Measurements from ENCODE around the gene HSPBP1. TPM values are rescaled to one million over a fixed set of nuclear protein-coding genes. Genes with fewer than 3 reads are reported as not detected.

The HSPBP1 gene, protein sequence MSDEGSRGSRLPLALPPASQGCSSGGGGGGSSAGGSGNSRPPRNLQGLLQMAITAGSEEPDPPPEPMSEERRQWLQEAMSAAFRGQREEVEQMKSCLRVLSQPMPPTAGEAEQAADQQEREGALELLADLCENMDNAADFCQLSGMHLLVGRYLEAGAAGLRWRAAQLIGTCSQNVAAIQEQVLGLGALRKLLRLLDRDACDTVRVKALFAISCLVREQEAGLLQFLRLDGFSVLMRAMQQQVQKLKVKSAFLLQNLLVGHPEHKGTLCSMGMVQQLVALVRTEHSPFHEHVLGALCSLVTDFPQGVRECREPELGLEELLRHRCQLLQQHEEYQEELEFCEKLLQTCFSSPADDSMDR
- polyA plus RNA-seq: 5.9 and 10.4 TPM in 2 replicates

DNA sequence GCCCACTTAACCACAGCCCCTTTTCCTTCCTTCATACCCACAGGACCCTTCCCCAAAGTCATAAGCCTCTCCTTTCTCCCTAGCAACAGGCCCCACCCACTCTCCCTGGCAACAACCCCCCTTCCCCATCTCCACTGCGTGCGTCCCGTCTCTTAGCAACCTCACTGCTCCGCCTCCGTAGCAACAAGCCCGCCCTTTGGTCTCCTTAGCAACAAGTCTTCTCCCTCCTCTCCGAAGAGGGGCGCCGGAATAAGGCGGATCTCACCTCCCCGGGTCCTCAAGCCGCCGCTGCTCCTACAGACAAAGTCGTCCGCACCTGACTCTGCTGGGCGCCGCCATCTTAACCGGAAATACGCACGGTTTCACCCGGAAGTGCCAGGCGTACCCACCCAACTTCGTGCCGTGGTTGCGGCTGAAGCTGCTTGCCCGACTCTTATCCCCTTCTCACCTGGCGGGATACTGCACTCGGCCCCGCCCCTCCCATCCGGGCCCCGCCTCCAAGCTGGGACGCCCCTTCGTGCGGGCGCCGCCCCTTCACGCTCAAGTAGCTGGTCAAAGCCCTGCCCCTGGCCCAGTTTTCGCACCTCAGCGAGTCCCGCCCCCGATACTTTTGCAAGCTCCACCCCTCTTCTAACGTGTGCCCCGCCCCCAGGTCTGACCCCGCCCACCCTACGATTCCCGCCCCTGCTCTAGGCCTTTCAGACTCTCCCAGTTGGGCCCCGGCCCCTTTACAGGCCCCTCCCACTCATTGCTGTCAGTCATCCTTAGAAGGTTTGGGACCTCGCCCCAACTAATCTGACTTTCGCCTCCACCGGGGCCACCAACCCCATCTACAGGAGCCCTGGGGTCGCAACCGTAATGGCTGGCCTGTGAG lies at the start of gene HSPBP1:
Gene HSPBP1 (minus strand): TSS at position 341 of the 874 bp plus-strand sequence. CDS start 502 bp downstream, outside the sequence.

DNA sequence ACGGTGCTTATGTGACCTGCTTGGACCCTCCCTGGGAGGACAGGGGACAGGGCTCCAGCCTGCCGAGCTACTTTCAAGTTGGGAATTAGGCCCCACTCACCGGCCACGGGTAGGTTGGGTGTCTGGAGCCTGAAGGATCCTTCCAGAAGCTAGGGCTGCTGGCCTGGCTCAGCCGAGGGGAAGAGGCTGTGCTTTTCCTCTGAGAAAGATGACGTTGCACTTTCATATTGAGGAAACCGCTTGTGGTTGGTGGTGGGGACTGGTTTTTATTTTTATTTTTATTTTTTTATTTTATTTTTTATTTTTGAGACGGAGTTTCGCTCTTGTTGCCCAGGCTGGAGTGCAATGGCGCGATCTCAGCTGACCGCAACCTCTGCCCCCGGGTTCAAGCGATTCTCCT lies 45.3 kb upstream of the HSPBP1 start, which contains the start of gene TMEM150B:
Gene TMEM150B (minus strand): TSS at position 170 of the 400 bp plus-strand sequence. CDS start 4,305 bp downstream, outside the sequence.

DNA sequence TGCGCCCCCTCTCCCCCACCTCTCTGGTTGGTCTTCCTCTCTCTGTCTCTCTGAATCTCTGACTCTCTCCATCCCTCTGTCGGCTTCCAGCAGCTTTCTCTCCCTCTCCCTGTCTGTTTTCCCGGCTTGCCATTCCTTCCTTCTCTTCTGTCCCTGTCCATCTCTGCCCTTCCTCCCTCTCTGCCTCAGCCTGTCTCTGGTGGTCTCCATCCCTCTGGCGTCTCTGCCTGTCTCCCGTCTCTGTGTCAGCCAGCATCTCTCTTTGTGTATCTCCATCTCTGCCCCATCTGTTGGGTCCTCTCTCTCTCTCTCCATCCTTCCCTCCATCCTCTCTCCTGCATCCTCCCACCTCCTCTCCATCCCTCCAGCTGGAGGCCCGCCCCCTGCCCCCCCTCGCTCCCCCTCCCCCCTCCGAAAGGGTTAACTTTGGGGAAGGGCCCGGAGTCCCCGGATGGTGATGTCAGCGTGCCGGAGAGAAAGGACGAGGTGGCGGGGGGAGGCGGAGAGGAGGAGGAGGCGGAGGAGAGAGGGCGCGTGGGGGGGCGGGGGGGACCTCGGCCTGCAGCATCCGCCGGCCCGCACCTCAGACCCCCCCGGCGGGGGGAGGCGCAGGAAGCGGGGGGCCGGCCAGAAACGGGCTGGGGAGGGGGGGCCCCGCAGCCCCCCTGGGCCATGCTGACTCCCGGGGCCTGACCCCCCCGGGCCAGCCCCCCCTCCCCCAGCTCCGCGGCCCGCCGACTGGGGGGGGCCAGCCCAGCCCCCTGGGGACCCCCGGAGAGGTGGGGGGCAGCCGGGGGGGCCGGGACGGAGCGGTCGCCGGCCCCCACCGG lies 3.9 kb upstream of the HSPBP1 start, which contains the start of gene BRSK1:
Gene BRSK1 (plus strand): TSS at position 450 of the 830 bp plus-strand sequence. CDS start 446 bp downstream, outside the sequence.

DNA sequence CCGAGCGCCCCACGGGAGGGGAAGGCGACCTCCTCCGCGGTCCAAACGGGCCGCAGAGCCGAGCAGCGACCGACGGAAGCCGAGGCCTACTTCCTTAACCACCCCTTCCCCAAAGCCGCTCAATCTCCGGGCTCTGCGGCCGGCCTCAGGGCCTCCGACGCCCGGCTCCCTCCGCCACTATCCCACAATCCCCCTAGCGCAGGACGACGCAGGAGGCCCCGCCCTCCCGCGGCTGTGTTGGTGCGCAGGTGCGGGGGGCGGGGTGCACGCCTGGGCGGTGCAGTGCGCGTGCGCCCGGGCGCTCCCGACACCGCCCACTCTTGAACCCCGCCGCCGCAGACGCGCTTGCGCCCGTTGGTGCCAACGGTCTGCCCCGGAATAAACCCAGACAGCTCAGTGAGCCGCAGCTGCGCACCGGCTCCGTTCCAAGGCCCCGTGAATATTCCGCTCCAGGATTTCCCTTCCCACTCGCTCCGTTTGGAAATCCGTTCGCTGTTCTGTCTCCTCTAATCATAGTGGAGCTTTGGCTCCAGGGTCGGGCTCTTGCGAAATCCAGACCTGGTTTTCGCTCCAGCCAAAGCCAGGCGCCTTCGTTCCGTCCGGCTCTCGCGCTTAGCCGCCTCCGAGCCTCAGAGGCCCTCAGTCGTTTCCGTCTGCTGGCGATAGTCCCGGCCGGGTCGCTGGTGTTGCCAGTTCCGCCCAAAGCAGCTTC lies 20.9 kb downstream of the HSPBP1 start, which contains the start of gene PPP6R1:
Gene PPP6R1 (minus strand): TSS at position 190 of the 712 bp plus-strand sequence. CDS start 11,914 bp downstream, outside the sequence.

DNA sequence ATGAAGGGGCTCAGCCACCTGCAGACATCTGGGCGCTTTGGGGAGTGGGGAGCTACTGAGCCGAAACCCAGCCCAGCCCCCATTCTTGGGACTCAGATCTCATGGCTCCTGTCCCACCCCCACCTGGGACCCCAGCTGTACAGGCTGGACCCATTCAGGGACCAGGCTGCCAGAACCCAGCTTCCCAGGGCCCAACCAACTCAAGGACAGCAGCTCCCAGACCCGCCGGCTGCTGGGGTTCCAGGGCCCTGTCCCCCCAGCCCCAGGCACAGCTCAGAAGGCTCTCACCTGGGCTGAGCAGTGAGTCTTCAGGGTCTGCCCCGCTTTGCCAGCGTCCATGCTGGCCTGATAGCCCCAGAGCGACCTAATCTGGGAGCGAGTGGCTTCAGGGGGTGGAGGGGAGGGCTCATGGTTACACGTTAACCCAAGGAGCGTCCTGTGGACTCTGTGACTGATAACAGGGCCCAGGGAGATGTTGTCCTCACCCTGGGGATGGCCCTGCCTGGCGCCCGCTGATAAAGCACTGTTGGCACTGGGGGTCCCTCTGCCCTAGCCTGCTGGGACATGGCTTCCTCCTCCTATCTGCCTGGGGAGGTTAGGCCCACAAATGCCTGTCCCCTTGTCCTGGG lies 51.4 kb downstream of the HSPBP1 start, which contains the start of gene TMEM86B:
Gene TMEM86B (minus strand): TSS at position 361 of the 629 bp plus-strand sequence. CDS start 22 bp downstream, at position 339.

Other genes starting within 250 kb of the HSPBP1 start
- 0.60 and 1.1 TPM in 2 replicates for gene GP6, start 241.8 kb downstream of the HSPBP1 start, polyA plus RNA-seq
- 3.8 and 5.6 TPM in 2 replicates for gene RDH13, start 217.0 kb downstream of the HSPBP1 start, polyA plus RNA-seq
- 3.7 TPM in 1 of 2 replicates, not detected in the other for gene EPS8L1, start 204.2 kb downstream of the HSPBP1 start, polyA plus RNA-seq
- gene PPP1R12C, start 162.5 kb downstream of the HSPBP1 start, polyA plus RNA-seq: 7.8 and 8.1 TPM in 2 replicates
- 84.0 and 98.2 TPM in 2 replicates for gene TNNT1, start 130.9 kb downstream of the HSPBP1 start, polyA plus RNA-seq
- not detected in 2 replicates for gene TNNI3, start 122.4 kb downstream of the HSPBP1 start, polyA plus RNA-seq
- gene DNAAF3, start 113.5 kb downstream of the HSPBP1 start, polyA plus RNA-seq: 0.99 TPM in 1 of 2 replicates, not detected in the other
- 2.6 and 7.5 TPM in 2 replicates for gene SYT5, start 99.8 kb downstream of the HSPBP1 start, polyA plus RNA-seq
- gene PTPRH, start 70.6 kb downstream of the HSPBP1 start, polyA plus RNA-seq: 1.0 TPM in 1 of 2 replicates, not detected in the other
- gene TMEM86B, start 51.3 kb downstream of the HSPBP1 start, polyA plus RNA-seq: 0.27 and 1.3 TPM in 2 replicates
- gene PPP6R1, start 21.1 kb downstream of the HSPBP1 start, polyA plus RNA-seq: 1.3 and 2.7 TPM in 2 replicates
- gene BRSK1, start 3.9 kb upstream of the HSPBP1 start, polyA plus RNA-seq: 0.44 and 2.8 TPM in 2 replicates
- not detected in 2 replicates for gene TMEM150B, start 45.2 kb upstream of the HSPBP1 start, polyA plus RNA-seq
- gene KMT5C, start 59.8 kb upstream of the HSPBP1 start, polyA plus RNA-seq: 0.77 TPM in 1 of 2 replicates, not detected in the other
- gene COX6B2, start 74.6 kb upstream of the HSPBP1 start, polyA plus RNA-seq: not detected in 2 replicates
- not detected in 2 replicates for gene GARIN5B, start 83.2 kb upstream of the HSPBP1 start, polyA plus RNA-seq
- not detected in 2 replicates for gene IL11, start 90.4 kb upstream of the HSPBP1 start, polyA plus RNA-seq
- not detected in 2 replicates for gene TMEM190, start 96.7 kb upstream of the HSPBP1 start, polyA plus RNA-seq
- gene TMEM238, start 104.2 kb upstream of the HSPBP1 start, polyA plus RNA-seq: not detected in 2 replicates
- gene RPL28, start 105.8 kb upstream of the HSPBP1 start, polyA plus RNA-seq: 339 and 376 TPM in 2 replicates
- 1.3 and 1.6 TPM in 2 replicates for gene UBE2S, start 127.7 kb upstream of the HSPBP1 start, polyA plus RNA-seq
- gene SHISA7, start 163.2 kb upstream of the HSPBP1 start, polyA plus RNA-seq: 0.62 TPM in 1 of 2 replicates, not detected in the other
- gene ISOC2, start 181.5 kb upstream of the HSPBP1 start, polyA plus RNA-seq: 0.93 and 1.2 TPM in 2 replicates
- gene C19orf85, start 184.6 kb upstream of the HSPBP1 start, polyA plus RNA-seq: not detected in 2 replicates
- not detected in 2 replicates for gene ZNF628, start 196.5 kb upstream of the HSPBP1 start, polyA plus RNA-seq
- 26.9 and 43.3 TPM in 2 replicates for gene NAT14, start 205.1 kb upstream of the HSPBP1 start, polyA plus RNA-seq
- 0.05 TPM in 1 of 2 replicates, not detected in the other for gene SSC5D, start 208.3 kb upstream of the HSPBP1 start, polyA plus RNA-seq